G401 (cell line): ENCODE measurements around the gene RRAS. TPM values are rescaled to one million over a fixed set of nuclear protein-coding genes. Genes with fewer than 3 reads are reported as not detected.
"Not testable (repeated sequence)": the region's sequence is repeated elsewhere in the genome, so short reads cannot be mapped to it uniquely, and the experiment has no call there.

ENCODE experiments used
- DNase-seq: peaks from one replicate; pipeline ENCODE4 v3.0.0-alpha.2; 2015; ENCODE audit warnings: low spot score
- in situ Hi-C: cut with HindIII; loops from 2 replicates; pipeline ENCODE4 v1.10.0; 2016; ENCODE audit warnings: low sequenced_read_pairs, mixed read lengths
- total RNA-seq: library from RNA; depleted of rRNA; stranded (reverse); fragments of >200 nt; shearing (Covaris generic); gene quantifications from 2 replicates; pipeline ENCODE4 v1.2.3, GENCODE V29; 2014

RRAS gene
- total RNA-seq, 1 experiment from 2014 or later: 116 TPM

- in situ Hi-C loops: no loop called here
Measured at GRCh38 chr19:49637821-49638738, 1.9 kb downstream of the RRAS start.

GRCh38 chr19:49636233-49636932 is 3.6 kb downstream of the RRAS start:
- DNase-seq: no peak
- in situ Hi-C loops: no loop called here

More at GRCh38 chr19:49637821-49638738, 1.9 kb downstream of the RRAS start:
- peak; percentile 21 for DNase-seq

GRCh38 chr19:49635530-49636232 is 4.3 kb downstream of the RRAS start:
- in situ Hi-C loops: no loop called here
- DNase-seq: no peak

GRCh38 chr19:49633273-49633672 is 6.7 kb downstream of the RRAS start:
- DNase-seq, in situ Hi-C loops: not testable (repeated sequence)

GRCh38 chr19:49632576-49632975 is 7.4 kb downstream of the RRAS start:
- DNase-seq: no peak
- in situ Hi-C loops: no loop called here

GRCh38 chr19:49631610-49632192 is 8.2 kb downstream of the RRAS start:
- no peak for DNase-seq
- in situ Hi-C loops: no loop called here

- peak; percentile 40 for DNase-seq
- in situ Hi-C loops: no loop called here
Measured at GRCh38 chr19:49631014-49631588, 8.8 kb downstream of the RRAS start.

GRCh38 chr19:49629659-49630058 is 10.3 kb downstream of the RRAS start:
- in situ Hi-C loops: no loop called here
- no peak for DNase-seq

GRCh38 chr19:49626226-49626625 is 13.7 kb downstream of the RRAS start:
- in situ Hi-C loops: no loop called here

GRCh38 chr19:49624967-49625910 is 14.7 kb downstream of the RRAS start:
- no peak for DNase-seq
- in situ Hi-C loops: no loop called here

More at GRCh38 chr19:49626226-49626625, 13.7 kb downstream of the RRAS start:
- no peak for DNase-seq

GRCh38 chr19:49617860-49618259 is 22.1 kb downstream of the RRAS start:
- in situ Hi-C loops, DNase-seq: not testable (repeated sequence)

GRCh38 chr19:49616945-49617344 is 23.0 kb downstream of the RRAS start:
- no peak for DNase-seq
- in situ Hi-C loops: no loop called here

- DNase-seq: no peak
Measured at GRCh38 chr19:49616532-49616931, 23.4 kb downstream of the RRAS start.

GRCh38 chr19:49615861-49616260 is 24.1 kb downstream of the RRAS start:
- in situ Hi-C loops: no loop called here
- no peak for DNase-seq

More at GRCh38 chr19:49616532-49616931, 23.4 kb downstream of the RRAS start:
- in situ Hi-C loops: no loop called here

GRCh38 chr19:49614096-49614833 is 25.7 kb downstream of the RRAS start:
- in situ Hi-C loops: no loop called here

GRCh38 chr19:49613374-49613773 is 26.6 kb downstream of the RRAS start:
- in situ Hi-C loops: no loop called here
- no peak for DNase-seq

More at GRCh38 chr19:49614096-49614833, 25.7 kb downstream of the RRAS start:
- DNase-seq: no peak

GRCh38 chr19:49609499-49610092 is 30.3 kb downstream of the RRAS start:
- in situ Hi-C loops: no loop called here
- no peak for DNase-seq
